Skeletal muscle cell (primary cell): ENCODE results near the gene AFF3.
"Not testable (repeated sequence)": the region's sequence is repeated elsewhere in the genome, so short reads cannot be mapped to it uniquely, and the experiment has no call there.

Source experiments
- DNase-seq: peaks from one replicate; pipeline ENCODE4 v3.0.0-alpha.2; 2010; ENCODE audit warnings: low read depth
- H3K4me3 ChIP-seq: 2 replicates; pipeline ENCODE4 v1.5.1; 2011; ENCODE audit warnings: low read depth, mild to moderate bottlenecking, control low read depth, low read length, moderate library complexity

AFF3 gene

DNA sequence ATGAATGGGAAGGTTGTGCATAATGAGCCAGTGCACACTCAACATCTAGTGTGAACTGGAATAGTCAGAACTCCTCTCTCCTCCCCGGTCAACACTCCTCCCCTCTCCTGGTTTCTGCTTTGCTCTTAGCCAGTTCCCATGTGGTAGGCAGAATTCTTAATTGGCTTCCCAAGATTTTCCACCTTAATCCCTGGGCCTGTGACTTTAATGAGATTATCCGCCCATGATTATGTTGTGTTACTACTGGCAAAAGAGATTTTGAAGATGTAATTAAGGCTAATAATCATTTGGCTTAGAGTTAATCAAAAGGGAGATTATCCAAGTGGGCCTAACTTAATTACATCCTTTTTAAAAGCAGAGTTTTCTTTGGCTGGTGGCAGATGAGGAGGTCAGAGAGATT is 618.3 kb downstream of the AFF3 start:
- no peak for DNase-seq
- H3K4me3 ChIP-seq, result no peak overlapping the region

DNA sequence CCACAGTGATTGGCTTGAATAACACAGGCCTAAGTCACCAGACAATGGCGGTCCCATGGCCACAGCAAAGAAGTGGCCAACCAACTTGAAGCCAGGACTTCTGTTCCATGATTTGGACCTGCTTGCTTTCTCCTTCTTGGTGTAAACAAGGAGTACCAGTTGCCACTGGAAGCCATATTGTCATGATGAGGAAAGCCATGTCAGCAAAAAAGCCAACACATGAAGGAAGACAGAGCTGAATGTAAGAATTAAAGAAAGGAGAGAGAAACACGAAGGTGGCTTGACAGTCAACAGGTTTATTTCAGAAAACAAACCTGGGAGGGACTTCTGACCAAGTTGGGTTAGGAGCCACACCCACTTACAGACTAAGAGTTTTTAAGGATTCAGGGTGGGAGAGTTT is 620.2 kb downstream of the AFF3 start:
- no peak overlapping the region for H3K4me3 ChIP-seq
- no peak for DNase-seq

DNA sequence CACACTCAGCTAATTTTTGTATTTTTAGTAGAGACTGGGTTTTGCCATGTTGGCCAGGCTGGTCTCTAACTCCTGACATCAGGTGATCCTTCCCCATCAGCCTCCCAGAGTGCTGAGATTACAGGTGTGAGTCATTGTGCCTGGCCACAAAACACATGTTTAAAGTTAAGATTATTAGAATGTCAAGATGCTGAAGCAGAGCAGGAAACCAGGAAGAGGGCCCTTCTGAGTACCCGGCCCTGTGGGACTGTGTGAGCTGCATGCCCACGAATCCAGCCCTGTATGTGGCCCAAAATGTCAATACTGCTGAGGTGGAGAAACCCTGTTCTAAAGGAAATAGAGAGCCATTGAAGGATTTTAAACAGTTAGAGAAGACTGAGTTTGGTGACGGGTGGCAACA is 621.6 kb downstream of the AFF3 start:
- H3K4me3 ChIP-seq, result no peak overlapping the region
- no peak for DNase-seq

DNA sequence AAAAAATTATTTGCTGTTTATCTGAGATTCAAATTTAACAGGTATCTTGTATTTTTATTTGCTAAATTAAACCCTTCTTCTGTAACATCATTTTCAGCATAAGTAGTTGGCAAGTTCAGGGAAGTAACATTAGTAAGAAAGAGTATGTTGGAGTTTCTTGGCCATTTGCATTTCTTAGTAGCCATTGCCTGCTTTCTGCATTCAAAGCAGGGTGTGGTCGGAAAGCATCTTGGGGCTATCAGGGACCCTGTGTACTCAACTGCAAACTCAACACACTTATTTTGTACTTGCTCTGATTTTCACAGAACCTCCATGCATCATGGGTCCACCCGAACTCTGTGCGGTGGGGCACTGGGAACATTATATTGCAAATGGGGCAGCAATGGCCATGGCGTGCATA is 622.2 kb downstream of the AFF3 start:
- no peak for DNase-seq
- H3K4me3 ChIP-seq, result no peak overlapping the region

DNA sequence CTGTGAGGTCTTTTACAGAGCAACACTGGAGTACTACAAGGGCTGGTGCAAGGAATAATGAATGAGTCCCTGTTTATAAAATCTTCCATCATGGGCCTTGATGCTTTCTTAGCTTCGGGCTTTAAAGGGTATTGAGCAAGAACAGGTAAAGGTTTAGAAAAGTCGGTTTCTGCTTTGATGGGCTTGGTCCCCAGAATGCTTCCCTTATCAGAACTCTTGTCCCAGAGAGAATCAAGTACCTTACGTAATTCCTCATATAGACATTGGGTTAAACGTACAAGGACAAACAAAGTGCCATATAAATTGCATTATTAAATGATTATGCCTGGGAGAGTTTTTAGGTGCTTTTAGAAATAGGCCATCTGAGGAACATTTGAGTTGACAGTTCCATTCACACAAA is 628.0 kb downstream of the AFF3 start:
- DNase-seq, result no peak
- no peak overlapping the region for H3K4me3 ChIP-seq

DNA sequence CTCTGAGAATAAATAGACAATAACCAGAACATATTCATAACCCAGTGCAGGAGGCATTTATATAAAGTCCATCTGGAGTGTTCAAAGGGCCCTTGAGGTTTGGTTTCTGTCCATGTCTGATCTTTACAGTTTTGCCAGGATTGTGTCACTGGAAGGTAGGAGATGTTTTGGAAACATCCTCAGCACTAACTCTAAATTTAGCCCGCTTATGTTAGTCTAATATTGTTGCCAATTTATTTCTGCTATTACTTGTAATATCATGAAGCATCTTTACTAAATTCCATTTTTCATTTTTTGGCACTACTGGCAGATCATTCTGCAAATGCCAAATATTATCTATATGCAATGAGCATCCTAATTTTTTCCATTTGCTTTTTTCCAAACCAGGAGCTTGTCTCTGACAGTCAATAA is 630.2 kb downstream of the AFF3 start:
- DNase-seq, result no peak

DNA sequence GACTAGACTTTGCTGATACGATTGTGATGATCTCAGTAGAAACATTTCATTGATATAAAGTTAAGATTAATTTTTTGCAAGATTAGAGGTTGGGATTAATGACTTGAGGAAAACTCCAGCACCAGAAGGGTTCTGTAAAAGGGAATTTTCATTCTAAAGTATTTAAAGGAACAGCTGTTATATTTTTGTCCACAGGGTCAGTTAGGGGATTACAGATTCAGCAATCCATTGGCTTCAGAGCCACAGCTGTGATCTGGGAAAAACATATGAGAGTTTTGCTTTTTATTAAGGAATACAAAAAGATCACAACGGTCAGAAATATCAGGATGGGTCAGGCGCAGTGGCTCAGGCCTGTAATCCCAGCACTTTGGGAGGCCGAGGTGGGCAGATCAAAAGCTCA is 633.0 kb downstream of the AFF3 start:
- no peak overlapping the region for H3K4me3 ChIP-seq
- DNase-seq, result no peak

More for the DNA sequence above, 630.2 kb downstream of the AFF3 start:
- H3K4me3 ChIP-seq, result no peak overlapping the region

DNA sequence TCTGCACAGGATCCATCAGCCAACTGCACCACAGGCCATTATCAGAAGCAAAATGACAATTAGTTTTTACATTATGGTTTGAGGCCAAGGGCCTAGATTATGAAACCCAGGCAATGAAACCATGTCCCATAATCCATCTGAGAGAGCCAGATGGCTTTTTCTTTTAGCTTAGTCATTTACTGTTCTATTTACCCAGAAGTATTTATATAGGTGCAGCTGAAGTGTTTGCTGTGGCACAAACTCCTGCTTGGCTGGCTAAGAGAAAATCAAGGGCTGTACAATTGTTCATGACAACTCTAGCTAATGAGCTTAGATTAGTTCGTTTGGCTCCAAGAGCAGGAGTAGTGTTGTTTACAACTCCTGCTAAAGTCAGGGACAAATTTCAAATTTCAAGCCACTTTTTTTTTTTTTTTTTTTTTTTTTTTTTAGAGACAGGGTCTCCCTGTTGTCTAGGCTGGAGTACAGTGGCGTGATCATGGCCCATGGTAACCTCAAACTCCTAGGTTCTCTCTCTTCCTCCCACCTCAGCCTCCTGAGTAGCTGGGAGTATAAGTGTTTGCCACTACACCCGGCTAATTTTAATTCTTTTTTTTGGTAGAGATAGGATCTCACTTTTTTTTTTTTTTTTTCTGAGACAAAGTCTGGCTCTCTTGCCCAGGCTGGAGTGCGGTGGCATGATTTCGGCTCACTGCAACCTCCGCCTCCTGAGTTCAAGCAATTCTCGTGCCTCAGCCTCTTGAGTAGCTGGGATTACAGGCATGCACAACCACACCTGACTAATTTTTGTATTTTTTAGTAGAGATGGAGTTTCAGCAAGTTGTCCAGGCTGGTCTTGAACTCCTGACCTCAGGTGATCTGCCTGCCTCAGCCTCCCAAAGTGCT is 634.2 kb downstream of the AFF3 start:
- DNase-seq, result no peak
- H3K4me3 ChIP-seq, result no peak overlapping the region

DNA sequence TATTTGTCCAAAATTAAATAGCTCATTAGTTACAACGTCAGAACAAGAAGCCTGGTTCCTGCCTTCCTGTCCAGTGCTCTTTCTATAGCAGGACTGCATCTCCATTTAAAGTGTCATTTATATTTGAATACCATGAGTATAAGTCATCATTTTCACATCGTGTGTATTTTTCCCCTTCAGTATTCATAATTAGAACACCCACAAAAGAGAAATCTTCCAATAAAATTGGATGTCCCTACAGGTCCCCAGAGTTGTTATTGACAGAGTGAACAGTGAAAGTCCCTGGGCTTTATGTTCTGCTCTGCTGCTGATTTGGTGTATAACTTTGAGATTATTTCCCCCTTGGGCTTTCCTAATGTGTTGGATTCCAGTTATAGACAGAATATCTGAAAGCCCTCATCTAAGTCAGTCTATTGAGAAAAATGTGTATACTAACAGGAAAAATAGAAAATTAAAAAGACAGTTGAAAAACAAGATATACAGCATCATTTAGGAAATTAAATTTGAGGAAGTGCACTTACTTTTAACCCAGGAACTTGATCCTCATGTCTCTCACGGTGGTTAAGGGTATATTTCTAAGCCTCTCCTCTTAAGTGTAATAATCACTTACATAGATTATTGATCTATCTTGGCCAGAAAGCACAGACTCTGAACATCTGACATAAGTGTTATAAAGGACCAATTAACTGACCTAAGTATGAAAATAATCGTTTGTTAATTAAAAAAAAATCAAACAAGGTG is 637.4 kb downstream of the AFF3 start:
- DNase-seq, result no peak
- H3K4me3 ChIP-seq, result no peak overlapping the region

DNA sequence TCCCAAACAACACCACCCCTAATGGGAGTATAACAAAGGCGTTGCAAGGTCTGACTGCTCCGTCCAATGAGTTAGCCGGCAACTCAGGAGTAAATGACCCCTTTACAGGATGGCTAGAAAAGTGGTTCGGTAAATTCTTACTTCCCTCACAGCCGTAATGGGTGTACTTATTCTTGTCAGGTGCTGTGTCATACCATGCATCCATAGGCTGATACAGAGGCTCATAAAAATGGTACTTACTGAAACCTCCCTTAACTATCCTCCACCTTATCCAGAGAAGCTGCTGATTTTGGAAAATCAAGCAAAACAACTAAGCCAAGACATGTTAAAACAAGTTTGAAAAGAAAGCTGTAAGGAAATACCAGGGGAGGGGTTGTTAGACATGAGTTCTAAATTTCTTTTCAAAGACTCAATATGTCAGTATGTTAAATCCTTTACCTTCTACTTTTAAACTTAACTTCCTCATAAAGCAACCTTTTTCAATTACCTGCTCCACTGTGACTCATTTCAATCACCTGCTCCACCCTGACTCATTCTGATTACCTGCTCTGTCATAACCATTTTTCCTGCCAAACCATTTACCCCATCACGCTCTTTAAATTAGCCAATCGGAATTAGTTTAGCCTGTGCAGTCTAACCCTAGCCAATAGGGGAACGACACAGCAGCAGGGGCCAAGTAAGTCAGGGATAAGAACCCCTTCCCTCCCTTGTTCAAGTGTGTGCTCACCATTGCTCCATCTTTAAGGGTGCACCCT is 638.6 kb downstream of the AFF3 start:
- DNase-seq, result not testable (repeated sequence)

DNA sequence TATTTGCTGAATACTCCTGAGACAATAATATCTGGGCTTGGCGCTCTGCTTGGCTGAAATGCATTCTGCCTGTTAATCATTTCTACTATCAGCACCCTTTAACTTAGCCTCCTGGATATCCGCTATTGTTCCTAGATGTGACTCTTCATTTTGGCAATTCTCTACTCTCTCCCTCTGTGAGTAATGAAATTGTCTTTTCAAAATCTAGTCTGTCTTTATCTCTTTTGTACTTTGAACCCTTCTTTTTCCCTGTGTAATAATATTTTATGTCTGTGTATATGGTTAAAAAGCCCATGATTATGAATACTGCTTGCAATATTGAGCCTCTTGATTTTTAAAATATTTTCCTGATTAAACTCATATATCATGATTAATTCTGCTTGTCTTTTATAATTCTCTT is 646.4 kb downstream of the AFF3 start:
- DNase-seq, result no peak
- H3K4me3 ChIP-seq, result no peak overlapping the region

More for the DNA sequence above, 638.6 kb downstream of the AFF3 start:
- H3K4me3 ChIP-seq, result not testable (repeated sequence)
